NB4 (cell line): Measurements from ENCODE around the gene ALKBH6.

Source experiments
- DNase-seq: peaks from one replicate; pipeline ENCODE4 v3.0.0; 2010; ENCODE audit warnings: low read depth
- H3K4me3 ChIP-seq: one replicate; pipeline ENCODE4 v1.5.1; 2011; ENCODE audit warnings: mild to moderate bottlenecking, low read depth, low read length, moderate library complexity
- MYC ChIP-seq: IDR thresholded peaks from 2 replicates; pipeline ENCODE4 v1.6.1; 2011; ENCODE audit warnings: low read depth, low read length
- POLR2A ChIP-seq: IDR thresholded peaks from 2 replicates; pipeline ENCODE4 v1.6.1; 2011; ENCODE audit warnings: mild to moderate bottlenecking; ENCODE audit not compliant: insufficient read length; ENCODE audit errors: extremely low read depth
- TF ChIP-seq, protein P1 (sequence below): IDR thresholded peaks from 2 replicates; pipeline ENCODE4 v1.6.1; 2011; ENCODE audit warnings: low read depth, low read length
- TF ChIP-seq, protein P2 (sequence below): IDR thresholded peaks from one replicate; pipeline ENCODE4 v1.5.1; 2012; ENCODE audit warnings: low read depth, low read length

The ALKBH6 gene

DNA sequence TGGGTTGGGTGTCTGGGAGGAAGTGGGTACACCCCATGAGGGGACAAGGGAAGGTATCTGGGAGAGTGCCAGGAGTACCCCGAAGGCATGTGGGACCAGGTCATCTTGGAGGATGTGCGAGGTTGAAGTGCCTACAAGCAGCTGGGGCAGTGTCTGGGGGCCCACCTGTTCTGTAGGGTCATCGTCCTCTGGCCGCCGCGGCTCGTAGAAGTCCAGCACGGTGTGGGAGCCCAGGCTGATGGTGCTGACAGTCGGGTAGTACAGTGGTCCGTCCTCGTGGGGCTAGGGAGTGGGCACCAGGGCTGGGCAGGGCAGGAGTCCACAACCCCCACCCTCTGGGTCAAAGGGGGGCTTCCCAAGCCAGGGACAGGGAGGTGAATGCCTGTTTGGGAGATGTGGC lies 3.6 kb downstream of the ALKBH6 start:
- TF ChIP-seq, protein P1, sequence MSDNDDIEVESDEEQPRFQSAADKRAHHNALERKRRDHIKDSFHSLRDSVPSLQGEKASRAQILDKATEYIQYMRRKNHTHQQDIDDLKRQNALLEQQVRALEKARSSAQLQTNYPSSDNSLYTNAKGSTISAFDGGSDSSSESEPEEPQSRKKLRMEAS = no peak
- no peak for TF ChIP-seq MYC
- TF ChIP-seq, protein P2, sequence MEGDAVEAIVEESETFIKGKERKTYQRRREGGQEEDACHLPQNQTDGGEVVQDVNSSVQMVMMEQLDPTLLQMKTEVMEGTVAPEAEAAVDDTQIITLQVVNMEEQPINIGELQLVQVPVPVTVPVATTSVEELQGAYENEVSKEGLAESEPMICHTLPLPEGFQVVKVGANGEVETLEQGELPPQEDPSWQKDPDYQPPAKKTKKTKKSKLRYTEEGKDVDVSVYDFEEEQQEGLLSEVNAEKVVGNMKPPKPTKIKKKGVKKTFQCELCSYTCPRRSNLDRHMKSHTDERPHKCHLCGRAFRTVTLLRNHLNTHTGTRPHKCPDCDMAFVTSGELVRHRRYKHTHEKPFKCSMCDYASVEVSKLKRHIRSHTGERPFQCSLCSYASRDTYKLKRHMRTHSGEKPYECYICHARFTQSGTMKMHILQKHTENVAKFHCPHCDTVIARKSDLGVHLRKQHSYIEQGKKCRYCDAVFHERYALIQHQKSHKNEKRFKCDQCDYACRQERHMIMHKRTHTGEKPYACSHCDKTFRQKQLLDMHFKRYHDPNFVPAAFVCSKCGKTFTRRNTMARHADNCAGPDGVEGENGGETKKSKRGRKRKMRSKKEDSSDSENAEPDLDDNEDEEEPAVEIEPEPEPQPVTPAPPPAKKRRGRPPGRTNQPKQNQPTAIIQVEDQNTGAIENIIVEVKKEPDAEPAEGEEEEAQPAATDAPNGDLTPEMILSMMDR = no peak
- TF ChIP-seq POLR2A = no peak

DNA sequence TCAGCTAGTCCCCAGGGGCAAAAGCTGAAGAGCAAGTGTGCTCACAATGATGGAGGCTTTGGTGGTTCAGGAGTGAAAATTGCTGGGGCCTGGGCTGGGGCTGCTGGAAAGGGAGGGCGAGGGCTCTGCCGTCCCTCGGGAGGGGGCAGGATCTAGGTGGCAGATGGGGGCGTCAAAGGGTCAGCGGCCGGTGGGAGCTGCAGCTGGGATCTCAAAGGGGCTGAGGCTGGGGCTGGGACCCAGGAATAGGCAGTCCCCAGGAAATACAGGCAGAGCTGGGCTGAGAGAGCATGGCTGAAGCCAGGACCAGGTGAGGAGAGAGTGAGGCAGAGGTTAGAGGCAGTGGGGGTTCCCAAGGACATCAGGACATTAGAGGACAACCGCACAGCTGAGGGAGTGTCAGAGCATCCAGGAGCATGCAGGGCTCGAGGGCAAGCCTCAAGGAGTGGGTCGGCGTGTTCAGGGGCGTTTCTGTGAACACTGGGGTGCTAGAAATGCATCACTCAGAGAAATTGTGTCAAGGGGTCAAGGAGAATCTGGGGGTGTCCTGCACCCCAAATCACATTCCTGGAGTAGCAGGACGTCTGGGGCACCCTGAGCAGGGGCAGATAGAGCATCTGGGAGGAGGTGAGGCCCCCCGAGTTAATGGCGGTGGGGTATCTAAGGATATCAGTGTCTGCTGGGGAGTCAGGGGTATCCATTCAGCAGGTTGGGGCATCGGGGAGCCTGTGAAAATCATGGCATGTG lies 4.2 kb downstream of the ALKBH6 start:
- peak overlapping the region; percentile 7 for H3K4me3 ChIP-seq
- DNase-seq = no peak
- TF ChIP-seq MYC = no peak
- TF ChIP-seq POLR2A = no peak
- TF ChIP-seq, protein P2 = no peak
- TF ChIP-seq, protein P1 = no peak

More for the DNA sequence above, 3.6 kb downstream of the ALKBH6 start:
- H3K4me3 ChIP-seq = no peak overlapping the region
- DNase-seq = no peak

DNA sequence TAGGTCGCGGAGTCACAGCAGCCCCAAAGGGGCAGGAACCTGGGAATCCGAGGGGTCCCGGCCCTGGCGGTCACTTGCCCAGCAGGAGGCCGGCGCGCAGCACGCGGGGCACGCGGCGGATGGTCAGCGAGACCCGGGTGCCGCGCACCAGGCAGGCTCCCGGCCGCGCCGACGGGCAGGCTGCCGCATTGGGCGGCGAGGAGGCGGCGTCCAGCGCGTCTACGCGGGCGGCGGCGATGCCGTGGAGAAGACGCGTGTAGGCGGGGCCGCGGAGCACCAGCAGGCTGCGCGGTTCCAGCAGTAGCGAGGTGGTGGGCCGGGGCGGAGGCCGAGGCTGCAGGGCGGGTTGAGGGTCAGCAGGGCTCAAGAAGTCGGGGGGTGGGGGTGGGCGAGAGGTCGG lies 4.8 kb downstream of the ALKBH6 start:
- H3K4me3 ChIP-seq = peak overlapping the region; percentile 7
- DNase-seq = peak; percentile 62
- TF ChIP-seq, protein P1 = no peak
- TF ChIP-seq POLR2A (no peak), MYC (no peak)
- TF ChIP-seq, protein P2 = no peak

DNA sequence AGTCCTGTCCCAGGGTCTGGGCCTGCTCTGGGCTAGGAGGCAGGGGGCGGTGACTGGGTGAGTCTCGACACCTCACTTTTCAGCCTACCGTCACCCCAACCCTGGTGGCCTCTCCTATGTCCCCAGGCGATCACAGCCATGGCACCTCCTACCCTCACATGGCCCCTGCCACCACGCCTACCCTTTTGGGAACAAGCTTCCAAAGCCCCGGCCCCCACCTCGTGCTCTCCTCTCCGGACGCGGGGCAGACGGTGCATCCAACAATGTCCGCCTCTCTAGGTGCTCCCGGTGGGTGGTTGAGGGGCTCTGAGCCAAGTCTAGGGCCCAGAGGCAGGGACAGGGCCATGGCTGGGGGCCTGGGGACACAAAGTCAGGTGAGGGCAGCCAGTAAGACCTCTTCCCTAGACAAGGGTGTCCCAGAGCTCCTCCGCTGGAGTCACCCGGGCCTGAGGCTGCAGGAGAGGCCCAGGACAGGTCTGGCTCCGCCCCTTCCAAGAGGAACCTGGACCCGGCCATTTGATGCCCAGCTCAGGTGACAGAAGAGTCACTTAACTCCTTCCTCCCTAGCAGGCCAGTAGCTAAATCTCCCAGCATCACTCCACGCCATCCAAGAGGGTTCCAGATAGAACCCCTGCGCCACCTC lies 5.6 kb downstream of the ALKBH6 start, which contains the start of gene SYNE4:
Gene SYNE4, minus strand, starts transcription at position 478 of the 643 bp plus-strand sequence. Its CDS starts 132 bp downstream, at position 346.
- TF ChIP-seq MYC = no peak
- TF ChIP-seq, protein P2 = no peak
- no peak for TF ChIP-seq POLR2A
- H3K4me3 ChIP-seq = peak within 1 kb of the TSS; percentile 7
- no peak for DNase-seq

DNA sequence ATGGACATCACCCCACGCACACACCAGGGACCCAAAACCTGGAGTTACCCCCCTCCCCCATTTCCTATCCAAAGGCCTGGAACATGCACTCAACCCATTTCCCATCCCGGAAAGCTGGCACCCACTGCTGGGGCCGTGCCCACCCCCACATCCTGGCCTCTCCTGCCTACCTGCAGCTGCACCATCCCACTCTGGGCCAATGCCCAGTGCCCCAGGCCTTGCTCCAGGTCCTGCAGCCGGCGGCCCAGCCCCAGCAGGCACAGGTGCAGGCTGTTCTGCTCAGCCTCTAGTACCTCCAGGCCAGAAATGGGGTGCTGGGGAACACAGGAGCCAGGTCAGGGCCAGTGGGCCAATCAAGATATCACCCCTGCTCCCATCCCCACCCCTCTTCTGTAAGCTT lies 7.1 kb downstream of the ALKBH6 start:
- DNase-seq = no peak
- H3K4me3 ChIP-seq = no peak overlapping the region
- TF ChIP-seq, protein P2 = no peak
- TF ChIP-seq MYC (no peak), POLR2A (no peak)
- TF ChIP-seq, protein P1 = no peak
